ENCODE data around the gene NOP9. TPM values are rescaled to one million over a fixed set of nuclear protein-coding genes. Genes with fewer than 3 reads are reported as not detected.
A peak's percentile ranks its signal among the peaks of the same experiment; 100 is the strongest.

The NOP9 gene
- total RNA-seq, 2 experiments from 2014 or later = 25.9 to 27.5 TPM

DNA sequence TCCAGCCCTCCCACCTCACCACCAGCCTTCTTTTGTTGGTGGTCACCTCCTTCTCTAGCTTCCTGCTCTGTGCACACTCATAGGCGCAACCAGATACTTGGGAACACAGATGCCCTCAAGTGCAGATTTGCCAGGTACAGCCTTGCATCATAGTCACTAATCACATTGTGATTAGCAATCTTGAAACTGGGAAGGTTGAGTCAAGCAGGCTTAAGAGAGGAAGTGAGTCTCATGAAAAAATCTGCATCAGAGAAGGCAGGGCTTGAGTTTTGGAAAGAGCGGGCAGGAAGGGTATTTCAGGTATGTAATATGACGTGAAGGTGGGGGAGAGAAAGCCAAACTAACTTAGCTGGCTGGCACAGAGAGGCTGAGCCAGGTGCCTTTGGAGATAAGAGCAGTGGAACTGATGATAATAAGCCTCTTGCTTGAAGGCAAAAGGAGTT is 25.5 kb upstream of the NOP9 start:
- H3K4me1 ChIP-seq (ENCODE audit: insufficient read depth, low read length) = peaks cover 58% of the 10 kb centered on the region
- Mint-ChIP-seq H3K9me3 (no peaks in the 10 kb centered on the region), H3K36me3 (ENCODE audit: low read depth) (peaks cover 17% of the 10 kb centered on the region), H3K27ac (peak overlapping the region; percentile 97), H3K4me1 (ENCODE audit: low read depth) (peaks cover 60% of the 10 kb centered on the region), H3K4me3 (peak overlapping the region; percentile 1), H3K27me3 (no peaks in the 10 kb centered on the region)
- H3K27me3 ChIP-seq (ENCODE audit: control insufficient read depth in 1 of 2, insufficient read depth in 2 of 2, low read length in 2 of 2) = no peaks in the 10 kb centered on the region
- DNase-seq = peak in 7 of 14 experiments; percentile 13 to 83 (median 50)
- CTCF ChIA-PET = interaction anchor here (0.7 to 1.5 kb wide), 6 partner anchors 23 to 165 kb away, joined by 3 to 8 read pairs (median 4); partner anchors contain the start of genes CIDEB, LTB4R and TINF2
- peaks cover 6% of the 10 kb centered on the region for H3K36me3 ChIP-seq (ENCODE audit: insufficient read depth, low read length)
- intact Hi-C loops (cut with DNase I, micrococcal nuclease) = loop anchor here in 1 of 2 experiments (5.0 kb wide), 2 partner anchors 38 to 42 kb away; partner anchors contain the start of genes GMPR2, LTB4R, LTB4R2 and NEDD8
- POLR2A ChIA-PET = interaction anchor here (0.8 to 1.7 kb wide), 8 partner anchors 26 to 193 kb away, joined by 3 to 19 read pairs (median 3); partner anchors contain the start of genes CBLN3, CHMP4A, CIDEB and DHRS1
- peak; percentile 31 for ATAC-seq (ENCODE audit: poor library complexity)
- no peak overlapping the region for H3K4me3 ChIP-seq (ENCODE audit: low read length)
- H3K27ac ChIP-seq (ENCODE audit: low read depth in 1 of 2, low read length in 2 of 2) = peak overlapping the region; percentile 37 to 54
- TF ChIP-seq, protein P1, sequence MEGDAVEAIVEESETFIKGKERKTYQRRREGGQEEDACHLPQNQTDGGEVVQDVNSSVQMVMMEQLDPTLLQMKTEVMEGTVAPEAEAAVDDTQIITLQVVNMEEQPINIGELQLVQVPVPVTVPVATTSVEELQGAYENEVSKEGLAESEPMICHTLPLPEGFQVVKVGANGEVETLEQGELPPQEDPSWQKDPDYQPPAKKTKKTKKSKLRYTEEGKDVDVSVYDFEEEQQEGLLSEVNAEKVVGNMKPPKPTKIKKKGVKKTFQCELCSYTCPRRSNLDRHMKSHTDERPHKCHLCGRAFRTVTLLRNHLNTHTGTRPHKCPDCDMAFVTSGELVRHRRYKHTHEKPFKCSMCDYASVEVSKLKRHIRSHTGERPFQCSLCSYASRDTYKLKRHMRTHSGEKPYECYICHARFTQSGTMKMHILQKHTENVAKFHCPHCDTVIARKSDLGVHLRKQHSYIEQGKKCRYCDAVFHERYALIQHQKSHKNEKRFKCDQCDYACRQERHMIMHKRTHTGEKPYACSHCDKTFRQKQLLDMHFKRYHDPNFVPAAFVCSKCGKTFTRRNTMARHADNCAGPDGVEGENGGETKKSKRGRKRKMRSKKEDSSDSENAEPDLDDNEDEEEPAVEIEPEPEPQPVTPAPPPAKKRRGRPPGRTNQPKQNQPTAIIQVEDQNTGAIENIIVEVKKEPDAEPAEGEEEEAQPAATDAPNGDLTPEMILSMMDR (IDR thresholded peaks at IDR 0.05) = no peak
- no peaks in the 10 kb centered on the region for H3K9me3 ChIP-seq (ENCODE audit: control insufficient read depth in 1 of 2, insufficient read depth in 1 of 2, low read length in 2 of 2)

DNA sequence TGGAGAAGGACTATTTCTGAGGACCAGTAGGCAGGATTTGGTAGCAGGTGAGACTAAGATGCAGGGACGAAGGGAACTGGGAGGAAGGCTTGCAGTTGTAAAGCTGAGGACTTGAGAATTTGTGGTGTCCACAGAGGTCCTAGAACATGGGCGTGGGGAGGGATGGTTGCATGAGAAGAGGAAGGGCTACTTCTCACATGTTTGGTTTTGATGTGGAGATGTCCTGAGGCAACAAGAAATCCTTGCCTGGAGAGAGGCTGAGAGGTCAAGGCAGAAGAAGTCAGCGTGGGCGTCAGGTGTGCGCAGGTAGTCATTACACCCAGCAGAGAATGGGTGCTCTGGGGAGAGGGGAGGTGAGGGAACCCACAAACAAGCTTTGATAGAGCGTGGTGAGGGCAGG is 22.6 kb upstream of the NOP9 start:
- H3K4me1 ChIP-seq (ENCODE audit: insufficient read depth, low read length) = peaks cover 56% of the 10 kb centered on the region
- ATAC-seq (ENCODE audit: poor library complexity) = no peak
- no peaks in the 10 kb centered on the region for H3K27me3 Mint-ChIP-seq
- ChIA-PET POLR2A (no interaction called here), CTCF (no interaction called here)
- no peak for DNase-seq
- peaks cover 56% of the 10 kb centered on the region for H3K4me1 Mint-ChIP-seq (ENCODE audit: low read depth)
- H3K27ac ChIP-seq (ENCODE audit: low read depth in 1 of 2, low read length in 2 of 2) = no peak overlapping the region
- H3K27me3 ChIP-seq (ENCODE audit: control insufficient read depth in 1 of 2, insufficient read depth in 2 of 2, low read length in 2 of 2) = no peaks in the 10 kb centered on the region
- intact Hi-C loops (cut with DNase I, micrococcal nuclease) = no loop called here
- peak overlapping the region; percentile 37 for H3K27ac Mint-ChIP-seq
- no peaks in the 10 kb centered on the region for H3K9me3 ChIP-seq (ENCODE audit: control insufficient read depth in 1 of 2, insufficient read depth in 1 of 2, low read length in 2 of 2)
- no peak overlapping the region for H3K4me3 ChIP-seq (ENCODE audit: low read length)
- no peaks in the 10 kb centered on the region for H3K36me3 Mint-ChIP-seq (ENCODE audit: low read depth)
- TF ChIP-seq, protein P1 (IDR thresholded peaks at IDR 0.05) = no peak
- H3K36me3 ChIP-seq (ENCODE audit: insufficient read depth, low read length) = no peaks in the 10 kb centered on the region
- H3K4me3 Mint-ChIP-seq = no peak overlapping the region
- H3K9me3 Mint-ChIP-seq = no peaks in the 10 kb centered on the region

DNA sequence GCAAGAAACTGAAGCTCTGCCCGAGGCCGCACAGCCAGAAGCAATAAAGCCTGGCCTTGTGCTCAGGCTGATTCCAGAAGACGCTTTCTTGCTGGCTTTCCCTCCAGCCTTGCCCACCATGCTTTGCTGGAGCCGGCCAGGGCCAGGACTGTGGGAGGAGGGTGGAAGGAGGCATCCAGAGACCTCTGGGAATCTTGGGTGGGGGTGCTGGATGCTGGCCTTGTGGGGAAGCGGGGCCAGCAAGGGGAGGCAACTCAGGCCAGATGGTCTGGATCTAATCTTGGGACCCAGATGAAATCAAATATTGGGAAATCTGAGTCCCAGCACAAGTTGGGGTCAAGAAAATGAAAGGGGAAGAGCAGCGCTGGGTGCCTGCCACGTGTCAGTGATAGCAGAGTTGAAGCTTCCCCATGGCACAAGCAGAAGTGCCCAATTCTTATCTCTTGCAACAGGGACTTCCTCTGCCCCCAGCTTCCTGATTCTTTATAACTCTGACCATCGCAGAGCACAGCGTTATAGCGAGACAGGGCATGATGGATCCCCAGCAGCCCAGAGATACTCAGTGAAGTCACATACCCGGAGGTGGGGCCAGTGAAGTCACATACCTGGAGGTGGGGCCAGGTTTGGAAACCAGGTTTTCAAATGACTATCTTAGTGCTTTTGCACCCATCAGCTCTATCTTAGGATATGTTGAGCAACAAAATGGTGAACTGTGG is 21.9 kb upstream of the NOP9 start:
- Histone ChIP-seq H3K36me3 (ENCODE audit: insufficient read depth, low read length) (no peaks in the 10 kb centered on the region), H3K27ac (ENCODE audit: low read depth in 1 of 2, low read length in 2 of 2) (no peak overlapping the region), H3K4me3 (ENCODE audit: low read length) (no peak overlapping the region), H3K4me1 (ENCODE audit: insufficient read depth, low read length) (peaks cover 50% of the 10 kb centered on the region), H3K9me3 (ENCODE audit: control insufficient read depth in 1 of 2, insufficient read depth in 1 of 2, low read length in 2 of 2) (no peaks in the 10 kb centered on the region), H3K27me3 (ENCODE audit: control insufficient read depth in 1 of 2, insufficient read depth in 2 of 2, low read length in 2 of 2) (no peaks in the 10 kb centered on the region)
- POLR2A ChIA-PET = no interaction called here
- H3K36me3 Mint-ChIP-seq (ENCODE audit: low read depth) = no peaks in the 10 kb centered on the region
- peak in 2 of 14 experiments; percentile 47 to 50 for DNase-seq
- H3K27me3 Mint-ChIP-seq = no peaks in the 10 kb centered on the region
- ATAC-seq (ENCODE audit: poor library complexity) = no peak
- H3K27ac Mint-ChIP-seq = peak overlapping the region; percentile 81
- TF ChIP-seq, protein P1 (IDR thresholded peaks at IDR 0.05) = no peak
- H3K4me3 Mint-ChIP-seq = no peak overlapping the region
- peaks cover 49% of the 10 kb centered on the region for H3K4me1 Mint-ChIP-seq (ENCODE audit: low read depth)
- CTCF ChIA-PET = interaction anchor here (4.4 kb wide), 1 partner anchor 20 kb away, joined by 24 read pairs; the partner anchor contains the start of genes DHRS1 and NOP9
- intact Hi-C loops (cut with DNase I, micrococcal nuclease) = no loop called here
- H3K9me3 Mint-ChIP-seq = no peaks in the 10 kb centered on the region
